ENCODE data around the gene KIF26A.

DNA sequence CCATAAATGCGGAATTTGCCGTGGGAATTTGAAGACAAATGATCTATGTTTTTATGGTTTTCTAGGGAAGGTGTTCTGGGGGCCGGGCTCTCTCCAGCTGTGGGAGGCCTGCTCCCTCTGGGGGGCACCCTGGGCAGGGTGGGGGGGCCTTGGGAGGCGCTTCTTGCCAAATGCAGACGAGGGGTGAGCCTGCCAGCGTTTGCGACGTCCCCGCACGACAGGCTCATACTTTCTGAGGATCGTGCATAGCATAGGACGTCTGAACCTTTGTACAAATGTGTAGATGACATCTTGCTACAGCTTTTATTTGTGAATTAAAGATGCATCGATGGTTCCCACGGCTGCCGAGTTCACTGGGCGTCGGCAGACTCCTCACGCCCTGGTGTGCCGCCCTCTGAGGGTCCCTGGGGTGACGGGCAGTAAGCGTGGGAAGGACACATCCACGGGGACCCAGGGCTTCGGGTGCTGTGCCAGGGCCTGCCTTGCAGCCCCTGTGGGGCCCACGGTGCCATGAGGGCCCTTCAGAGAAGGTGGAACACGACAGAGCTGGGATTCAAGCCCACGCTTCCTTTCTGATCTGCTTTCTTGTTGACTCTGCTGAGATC lies 42.3 kb downstream of the KIF26A start:
- TF ChIP-seq, protein P1, sequence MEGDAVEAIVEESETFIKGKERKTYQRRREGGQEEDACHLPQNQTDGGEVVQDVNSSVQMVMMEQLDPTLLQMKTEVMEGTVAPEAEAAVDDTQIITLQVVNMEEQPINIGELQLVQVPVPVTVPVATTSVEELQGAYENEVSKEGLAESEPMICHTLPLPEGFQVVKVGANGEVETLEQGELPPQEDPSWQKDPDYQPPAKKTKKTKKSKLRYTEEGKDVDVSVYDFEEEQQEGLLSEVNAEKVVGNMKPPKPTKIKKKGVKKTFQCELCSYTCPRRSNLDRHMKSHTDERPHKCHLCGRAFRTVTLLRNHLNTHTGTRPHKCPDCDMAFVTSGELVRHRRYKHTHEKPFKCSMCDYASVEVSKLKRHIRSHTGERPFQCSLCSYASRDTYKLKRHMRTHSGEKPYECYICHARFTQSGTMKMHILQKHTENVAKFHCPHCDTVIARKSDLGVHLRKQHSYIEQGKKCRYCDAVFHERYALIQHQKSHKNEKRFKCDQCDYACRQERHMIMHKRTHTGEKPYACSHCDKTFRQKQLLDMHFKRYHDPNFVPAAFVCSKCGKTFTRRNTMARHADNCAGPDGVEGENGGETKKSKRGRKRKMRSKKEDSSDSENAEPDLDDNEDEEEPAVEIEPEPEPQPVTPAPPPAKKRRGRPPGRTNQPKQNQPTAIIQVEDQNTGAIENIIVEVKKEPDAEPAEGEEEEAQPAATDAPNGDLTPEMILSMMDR (IDR thresholded peaks at IDR 0.05), result no peak
- TF ChIP-seq POLR2A (IDR thresholded peaks at IDR 0.05), result no peak

Measured in prostate gland (tissue), 2 donors.